ENCODE data around the gene PRKAR1B. TPM values are rescaled to one million over a fixed set of nuclear protein-coding genes. Genes with fewer than 3 reads are reported as not detected.

Gene PRKAR1B
- total RNA-seq, 1 experiment from 2014 or later = 27.2 TPM

- peak; percentile 27 for DNase-seq (ENCODE audit: low spot score)
- Histone ChIP-seq H3K36me3 (ENCODE audit: insufficient read depth, low read length, poor library complexity, severe bottlenecking) (no peaks in the 10 kb centered on the region), H3K4me3 (ENCODE audit: low read depth, low read length, poor library complexity, severe bottlenecking) (no peak overlapping the region), H3K27ac (ENCODE audit: low read depth, low read length, poor library complexity, severe bottlenecking) (no peak overlapping the region), H3K27me3 (replicated peaks; ENCODE audit: insufficient read depth, low read depth, low read length, poor library complexity) (peaks cover 50% of the 10 kb centered on the region), H3K9me3 (ENCODE audit: low read depth, low read length, poor library complexity, severe bottlenecking) (no peaks in the 10 kb centered on the region), H3K4me1 (ENCODE audit: insufficient read depth, low read length, poor library complexity, severe bottlenecking) (peaks cover 8% of the 10 kb centered on the region)
- no TSS peak for BruUV-seq (replicated peaks)
- TF ChIP-seq CTCF (conservative IDR thresholded peaks at IDR 0.05; ENCODE audit: low read depth, low read length) = no peak
- no peak for TF ChIP-seq EZH2 (IDR thresholded peaks at IDR 0.05; ENCODE audit: borderline replicate concordance, low read depth, low read length, poor library complexity, severe bottlenecking)
- ChIA-PET CTCF (no interaction called here), POLR2A (ENCODE audit: low non-redundant PET) (no interaction called here)
- intact Hi-C loops (cut with micrococcal nuclease; ENCODE audit: unreplicated experiment) = loop anchor here (10.0 kb wide), 1 partner anchor 191 kb away; no protein-coding TSS in a partner anchor
Observed at GRCh38 chr7:525740-526139, 201.3 kb downstream of the PRKAR1B start.

- CTCF ChIA-PET = no interaction called here
- H3K9me3 ChIP-seq (ENCODE audit: low read depth, low read length, poor library complexity, severe bottlenecking) = no peaks in the 10 kb centered on the region
- TF ChIP-seq CTCF (conservative IDR thresholded peaks at IDR 0.05; ENCODE audit: low read depth, low read length) (no peak), EZH2 (IDR thresholded peaks at IDR 0.05; ENCODE audit: borderline replicate concordance, low read depth, low read length, poor library complexity, severe bottlenecking) (no peak)
- no TSS peak for BruUV-seq (replicated peaks)
- peaks cover 55% of the 10 kb centered on the region for H3K27me3 ChIP-seq (replicated peaks; ENCODE audit: insufficient read depth, low read depth, low read length, poor library complexity)
- no peak overlapping the region for H3K27ac ChIP-seq (ENCODE audit: low read depth, low read length, poor library complexity, severe bottlenecking)
- POLR2A ChIA-PET (ENCODE audit: low non-redundant PET) = no interaction called here
- H3K4me3 ChIP-seq (ENCODE audit: low read depth, low read length, poor library complexity, severe bottlenecking) = no peak overlapping the region
- intact Hi-C loops (cut with micrococcal nuclease; ENCODE audit: unreplicated experiment) = loop anchor here (10.0 kb wide), 1 partner anchor 190 kb away; no protein-coding TSS in a partner anchor
- no peak for DNase-seq (ENCODE audit: low spot score)
- H3K36me3 ChIP-seq (ENCODE audit: insufficient read depth, low read length, poor library complexity, severe bottlenecking) = no peaks in the 10 kb centered on the region
- H3K4me1 ChIP-seq (ENCODE audit: insufficient read depth, low read length, poor library complexity, severe bottlenecking) = peaks cover 8% of the 10 kb centered on the region
Observed at GRCh38 chr7:524800-525199, 202.3 kb downstream of the PRKAR1B start.

- intact Hi-C loops (cut with micrococcal nuclease; ENCODE audit: unreplicated experiment) = loop anchor here (10.0 kb wide), 1 partner anchor 189 kb away; no protein-coding TSS in a partner anchor
- H3K4me3 ChIP-seq (ENCODE audit: low read depth, low read length, poor library complexity, severe bottlenecking) = no peak overlapping the region
- peaks cover 11% of the 10 kb centered on the region for H3K4me1 ChIP-seq (ENCODE audit: insufficient read depth, low read length, poor library complexity, severe bottlenecking)
- no peak overlapping the region for H3K27ac ChIP-seq (ENCODE audit: low read depth, low read length, poor library complexity, severe bottlenecking)
- H3K27me3 ChIP-seq (replicated peaks; ENCODE audit: insufficient read depth, low read depth, low read length, poor library complexity) = peaks cover 52% of the 10 kb centered on the region
- no peak for DNase-seq (ENCODE audit: low spot score)
- BruUV-seq (replicated peaks) = no TSS peak
- H3K36me3 ChIP-seq (ENCODE audit: insufficient read depth, low read length, poor library complexity, severe bottlenecking) = no peaks in the 10 kb centered on the region
- POLR2A ChIA-PET (ENCODE audit: low non-redundant PET) = no interaction called here
- TF ChIP-seq CTCF (conservative IDR thresholded peaks at IDR 0.05; ENCODE audit: low read depth, low read length) (no peak), EZH2 (IDR thresholded peaks at IDR 0.05; ENCODE audit: borderline replicate concordance, low read depth, low read length, poor library complexity, severe bottlenecking) (no peak)
- CTCF ChIA-PET = no interaction called here
- H3K9me3 ChIP-seq (ENCODE audit: low read depth, low read length, poor library complexity, severe bottlenecking) = no peaks in the 10 kb centered on the region
Observed at GRCh38 chr7:523347-524336, 203.4 kb downstream of the PRKAR1B start.

Measured in A673 (cell line).